Thymus (tissue), 11 donors: ENCODE measurements around the gene TSR1. TPM values are rescaled to one million over a fixed set of nuclear protein-coding genes. Genes with fewer than 3 reads are reported as not detected.

ENCODE experiments used
- DNase-seq, 9 donors: peaks; one replicate each; pipeline ENCODE4 v3.0.0-alpha.2; 2013; ENCODE audit warnings: low spot score in 9 of 9, low read depth in 6 of 9, missing footprints in 1 of 9
- H3K27ac ChIP-seq, 2 donors: one replicate each; pipeline ENCODE4 v1.5.1; 2013; ENCODE audit warnings: control low read depth in 1 of 2, low read depth in 1 of 2, low read length in 1 of 2, mild to moderate bottlenecking in 1 of 2, moderate library complexity in 1 of 2
- H3K27me3 ChIP-seq, 2 donors: one replicate each; pipeline ENCODE4 v1.5.1; 2013; ENCODE audit warnings: low read length in 1 of 2; ENCODE audit not compliant: control insufficient read depth in 2 of 2, insufficient read depth in 1 of 2
- H3K36me3 ChIP-seq, 2 donors: one replicate each; pipeline ENCODE4 v1.5.1; 2013; ENCODE audit warnings: low read length in 1 of 2, mild to moderate bottlenecking in 1 of 2, moderate library complexity in 1 of 2; ENCODE audit not compliant: control insufficient read depth in 2 of 2, insufficient read depth in 2 of 2
- H3K4me1 ChIP-seq, 2 donors: one replicate each; pipeline ENCODE4 v1.5.1; 2013; ENCODE audit warnings: low read length in 2 of 2; ENCODE audit not compliant: control insufficient read depth in 2 of 2, insufficient read depth in 2 of 2
- H3K4me3 ChIP-seq, 2 donors: one replicate each; pipeline ENCODE4 v1.5.1; 2013; ENCODE audit warnings: low read length in 2 of 2, control low read depth in 1 of 2, mild to moderate bottlenecking in 1 of 2
- H3K9me3 ChIP-seq, 2 donors: one replicate each; pipeline ENCODE4 v1.5.1; 2013; ENCODE audit warnings: low read length in 1 of 2, mild to moderate bottlenecking in 1 of 2; ENCODE audit not compliant: control insufficient read depth in 2 of 2, insufficient read depth in 1 of 2
- WGBS: extraction: QIAGEN DNeasy Blood & Tissue Kit; methylation state at CpG from one replicate; pipeline ENCODE4 v1.1.7; 2013; 5-methylcytosine and 5-hydroxymethylcytosine counted together
- polyA plus RNA-seq: library from polyadenylated mRNA; stranded (reverse); fragments of 200-250 nt; gene quantifications from one replicate; pipeline ENCODE4 v1.2.3, GENCODE V29; 2013
- total RNA-seq: library from RNA; stranded (reverse); fragments of 120-200 nt; gene quantifications from one replicate; pipeline ENCODE4 v1.2.4, GENCODE V29; 2013
- donor health status: healthy.

Gene TSR1
- total and polyA plus RNA-seq, 2 donors: 12.4 to 18.3 TPM

- DNase-seq: no peak
These were observed 35.2 kb upstream of the TSR1 start for GRCh38 chr17:2371183-2372130.

GRCh38 chr17:2370211-2370589 lies 33.9 kb upstream of the TSR1 start:
- Histone ChIP-seq H3K9me3 (no peaks in the 10 kb centered on the region), H3K27ac (no peak overlapping the region), H3K4me3 (no peak overlapping the region), H3K4me1 (no peaks in the 10 kb centered on the region), H3K27me3 (no peaks in the 10 kb centered on the region), H3K36me3 (peaks cover 22 to 28% of the 10 kb centered on the region in 2 donors)
- WGBS: 97% methylated on average over 11 of the region's 11 CpGs
- DNase-seq: no peak

More at GRCh38 chr17:2371183-2372130, 35.2 kb upstream of the TSR1 start:
- no peak overlapping the region for H3K4me3 ChIP-seq
- H3K4me1 ChIP-seq: no peaks in the 10 kb centered on the region
- WGBS: 97% methylated on average over 30 of the region's 30 CpGs
- no peaks in the 10 kb centered on the region for H3K9me3 ChIP-seq
- no peaks in the 10 kb centered on the region for H3K27me3 ChIP-seq
- H3K27ac ChIP-seq: no peak overlapping the region
- peaks cover 22 to 37% of the 10 kb centered on the region in 2 donors for H3K36me3 ChIP-seq

- H3K36me3 ChIP-seq: peaks cover 27 to 32% of the 10 kb centered on the region in 2 donors
- DNase-seq: no peak
- no peaks in the 10 kb centered on the region for H3K4me1 ChIP-seq
- no peaks in the 10 kb centered on the region for H3K27me3 ChIP-seq
- no peak overlapping the region for H3K27ac ChIP-seq
- no peaks in the 10 kb centered on the region for H3K9me3 ChIP-seq
- no peak overlapping the region for H3K4me3 ChIP-seq
- WGBS: 94% methylated on average over 20 of the region's 20 CpGs
These were observed 33.4 kb upstream of the TSR1 start for GRCh38 chr17:2369551-2370210.

- WGBS: 96% methylated on average over 5 of the region's 5 CpGs
- Histone ChIP-seq H3K9me3 (no peaks in the 10 kb centered on the region), H3K27ac (no peak overlapping the region), H3K36me3 (peaks cover 34 to 37% of the 10 kb centered on the region in 2 donors), H3K27me3 (no peaks in the 10 kb centered on the region), H3K4me3 (no peak overlapping the region), H3K4me1 (no peaks in the 10 kb centered on the region)
- DNase-seq: no peak
These were observed 32.8 kb upstream of the TSR1 start for GRCh38 chr17:2369039-2369438.

GRCh38 chr17:2368359-2368758 lies 32.1 kb upstream of the TSR1 start:
- Histone ChIP-seq H3K36me3 (peaks cover 36 to 41% of the 10 kb centered on the region in 2 donors), H3K9me3 (no peaks in the 10 kb centered on the region), H3K27me3 (no peaks in the 10 kb centered on the region), H3K4me3 (no peak overlapping the region), H3K4me1 (no peaks in the 10 kb centered on the region), H3K27ac (no peak overlapping the region)
- WGBS: 96% methylated on average over 8 of the region's 8 CpGs
- no peak for DNase-seq

- Histone ChIP-seq H3K4me3 (no peak overlapping the region), H3K27me3 (no peaks in the 10 kb centered on the region), H3K4me1 (no peaks in the 10 kb centered on the region), H3K36me3 (peaks cover 36 to 39% of the 10 kb centered on the region in 2 donors), H3K27ac (no peak overlapping the region), H3K9me3 (no peaks in the 10 kb centered on the region)
- WGBS: 97% methylated on average over 26 of the region's 26 CpGs
- no peak for DNase-seq
These were observed 30.7 kb upstream of the TSR1 start for GRCh38 chr17:2366747-2367494.

GRCh38 chr17:2365132-2365531 lies 28.9 kb upstream of the TSR1 start:
- WGBS: 97% methylated on average over 20 of the region's 20 CpGs
- Histone ChIP-seq H3K9me3 (no peaks in the 10 kb centered on the region), H3K36me3 (peaks cover 28 to 47% of the 10 kb centered on the region in 2 donors), H3K27ac (no peak overlapping the region), H3K4me1 (no peaks in the 10 kb centered on the region), H3K4me3 (no peak overlapping the region), H3K27me3 (no peaks in the 10 kb centered on the region)
- DNase-seq: no peak

GRCh38 chr17:2364763-2365116 lies 28.5 kb upstream of the TSR1 start:
- no peak for DNase-seq
- H3K27me3 ChIP-seq: no peaks in the 10 kb centered on the region
- H3K4me1 ChIP-seq: no peaks in the 10 kb centered on the region
- peaks cover 28 to 44% of the 10 kb centered on the region in 2 donors for H3K36me3 ChIP-seq
- no peak overlapping the region for H3K4me3 ChIP-seq
- 95% methylated on average over 12 of the region's 12 CpGs for WGBS
- no peak overlapping the region for H3K27ac ChIP-seq
- no peaks in the 10 kb centered on the region for H3K9me3 ChIP-seq
